Kidney epithelial cell (primary cell): ENCODE data around the gene C7. TPM values are rescaled to one million over a fixed set of nuclear protein-coding genes. Genes with fewer than 3 reads are reported as not detected.
A peak's percentile ranks its signal among the peaks of the same experiment; 100 is the strongest.

Source experiments
- DNase-seq: peaks from one replicate; pipeline ENCODE4 v3.0.0-alpha.2; 2010; ENCODE audit warnings: low read depth
- H3K27me3 ChIP-seq: 2 replicates; pipeline ENCODE4 v1.6.0; 2011; ENCODE audit warnings: low read length; ENCODE audit not compliant: control insufficient read depth, insufficient read depth
- H3K36me3 ChIP-seq: 2 replicates; pipeline ENCODE4 v1.5.1; 2011; ENCODE audit warnings: low read length; ENCODE audit not compliant: control insufficient read depth, insufficient read depth
- H3K4me3 ChIP-seq: 2 replicates; pipeline ENCODE4 v1.5.1; 2011; ENCODE audit warnings: low read depth, mild to moderate bottlenecking, control low read depth, low read length
- total RNA-seq: library from RNA; depleted of rRNA; stranded (reverse); fragments of >200 nt; gene quantifications from 2 replicates; pipeline ENCODE4 v1.2.3, GENCODE V29; 2015
- TF ChIP-seq, protein P1 (sequence below): IDR thresholded peaks from 2 replicates; pipeline ENCODE4 v1.5.1; 2011; ENCODE audit warnings: mild to moderate bottlenecking, moderate library complexity, low read length, control low read depth, inconsistent platforms; ENCODE audit not compliant: insufficient read depth, poor library complexity, severe bottlenecking

The C7 gene
- total RNA-seq, 1 donor from 2014 or later: 0.13 TPM

DNA sequence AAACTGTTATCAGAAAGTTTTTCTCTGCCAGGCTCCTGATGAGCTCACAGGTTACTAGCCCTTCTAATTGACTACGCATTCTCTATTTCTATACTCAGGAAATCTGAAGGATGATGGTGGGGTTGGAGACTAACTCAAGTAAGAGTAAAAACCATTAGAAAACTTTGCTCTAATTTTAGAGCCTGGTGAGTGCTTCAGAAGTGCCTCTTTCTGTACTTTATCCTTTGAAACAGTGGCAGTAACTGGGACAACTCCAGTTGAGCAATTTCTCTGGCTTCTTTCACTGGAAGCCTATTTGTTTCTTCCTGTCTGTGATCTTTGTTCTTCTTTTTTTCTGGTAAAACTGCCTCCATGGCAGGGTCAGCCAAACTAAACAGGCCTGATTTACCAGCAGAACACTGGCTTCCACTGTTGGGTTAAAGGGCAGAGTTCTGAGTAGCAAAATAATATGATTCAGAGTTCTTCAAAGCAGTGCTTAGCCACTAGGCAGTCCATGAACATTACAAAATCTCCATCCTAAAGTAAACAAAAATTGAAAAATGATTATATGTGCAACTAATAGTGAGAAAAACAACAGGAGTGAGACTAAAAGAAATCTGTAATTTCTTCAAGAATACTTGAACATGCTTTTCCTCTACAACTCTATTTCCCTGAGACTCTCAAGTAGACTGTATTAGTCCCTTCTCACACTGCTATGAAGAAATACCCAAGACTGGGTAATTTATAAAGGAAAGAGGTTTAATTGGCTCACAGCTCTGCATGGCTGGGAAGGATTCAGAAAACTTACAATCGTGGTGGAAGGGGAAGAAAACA, 82.1 kb downstream of the C7 start:
- H3K27me3 ChIP-seq: no peaks in the 10 kb centered on the region
- H3K36me3 ChIP-seq: no peaks in the 10 kb centered on the region
- no peak for DNase-seq
- H3K4me3 ChIP-seq: no peak overlapping the region
- TF ChIP-seq, protein P1, sequence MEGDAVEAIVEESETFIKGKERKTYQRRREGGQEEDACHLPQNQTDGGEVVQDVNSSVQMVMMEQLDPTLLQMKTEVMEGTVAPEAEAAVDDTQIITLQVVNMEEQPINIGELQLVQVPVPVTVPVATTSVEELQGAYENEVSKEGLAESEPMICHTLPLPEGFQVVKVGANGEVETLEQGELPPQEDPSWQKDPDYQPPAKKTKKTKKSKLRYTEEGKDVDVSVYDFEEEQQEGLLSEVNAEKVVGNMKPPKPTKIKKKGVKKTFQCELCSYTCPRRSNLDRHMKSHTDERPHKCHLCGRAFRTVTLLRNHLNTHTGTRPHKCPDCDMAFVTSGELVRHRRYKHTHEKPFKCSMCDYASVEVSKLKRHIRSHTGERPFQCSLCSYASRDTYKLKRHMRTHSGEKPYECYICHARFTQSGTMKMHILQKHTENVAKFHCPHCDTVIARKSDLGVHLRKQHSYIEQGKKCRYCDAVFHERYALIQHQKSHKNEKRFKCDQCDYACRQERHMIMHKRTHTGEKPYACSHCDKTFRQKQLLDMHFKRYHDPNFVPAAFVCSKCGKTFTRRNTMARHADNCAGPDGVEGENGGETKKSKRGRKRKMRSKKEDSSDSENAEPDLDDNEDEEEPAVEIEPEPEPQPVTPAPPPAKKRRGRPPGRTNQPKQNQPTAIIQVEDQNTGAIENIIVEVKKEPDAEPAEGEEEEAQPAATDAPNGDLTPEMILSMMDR: no peak

DNA sequence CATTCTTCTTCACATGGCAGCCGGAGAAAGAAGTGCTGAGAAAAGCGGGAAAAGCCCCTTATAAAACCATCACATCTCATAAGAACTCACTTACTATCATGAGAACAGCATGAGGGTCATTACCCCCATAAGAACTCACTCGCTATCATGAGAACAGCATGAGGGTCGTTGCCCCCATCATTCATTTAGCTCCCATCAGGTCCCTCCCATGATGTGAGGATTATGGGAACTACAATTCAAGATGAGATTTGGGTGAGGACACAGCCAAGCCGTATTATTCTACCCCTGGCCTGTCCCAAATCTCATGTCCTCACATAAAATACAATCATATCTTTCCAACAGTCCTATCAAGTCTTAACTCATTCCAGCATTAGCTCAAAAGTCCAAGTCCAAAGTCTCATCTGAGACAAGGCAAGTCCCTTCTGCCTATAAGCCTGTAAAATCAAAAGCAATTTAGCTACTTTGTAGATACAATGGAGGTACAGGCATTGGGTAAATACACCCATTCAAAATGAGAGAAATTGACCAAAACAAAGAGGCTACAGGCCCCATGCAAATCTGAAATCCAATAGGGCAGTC, 82.8 kb downstream of the C7 start:
- TF ChIP-seq, protein P1: no peak
- Histone ChIP-seq H3K36me3 (no peaks in the 10 kb centered on the region), H3K4me3 (no peak overlapping the region), H3K27me3 (no peaks in the 10 kb centered on the region)
- no peak for DNase-seq

DNA sequence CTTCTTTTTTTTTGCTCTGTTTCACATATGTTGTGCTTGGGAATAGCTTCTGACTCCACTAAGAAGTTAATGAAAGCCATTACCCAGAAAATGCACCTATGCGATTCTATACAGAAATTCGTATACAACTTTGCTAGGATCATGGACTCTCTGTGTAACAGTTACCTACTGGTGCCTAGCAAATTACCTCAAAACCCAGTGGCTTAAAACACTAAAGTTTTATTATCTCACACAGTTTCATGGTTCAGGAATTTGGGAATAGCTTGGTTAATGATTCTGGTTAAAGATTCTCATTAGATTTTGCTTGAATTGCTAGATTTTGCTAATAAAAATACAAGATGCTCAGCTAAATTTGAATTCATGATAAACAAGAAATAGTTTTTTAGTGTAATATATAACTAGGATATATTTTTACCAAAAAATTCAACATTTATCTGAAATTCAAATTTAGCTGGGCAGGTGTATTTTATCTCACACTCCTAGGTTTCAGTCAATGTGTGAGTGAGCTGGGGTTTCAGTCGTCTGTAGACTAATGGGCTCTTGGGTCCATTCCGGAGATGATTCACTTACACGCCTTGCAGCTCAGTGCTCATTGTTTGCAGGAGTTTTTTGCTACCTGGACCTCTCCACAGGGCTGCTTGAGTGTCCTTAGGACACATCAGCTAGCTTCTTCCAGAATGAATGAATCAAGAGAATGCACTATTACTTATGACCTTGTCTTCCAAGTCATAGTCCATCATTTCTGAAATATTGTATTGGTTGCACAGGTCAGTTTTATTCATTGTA, 86.7 kb downstream of the C7 start:
- Histone ChIP-seq H3K27me3 (no peaks in the 10 kb centered on the region), H3K36me3 (no peaks in the 10 kb centered on the region), H3K4me3 (no peak overlapping the region)
- DNase-seq: peak; percentile 51
- TF ChIP-seq, protein P1: no peak

DNA sequence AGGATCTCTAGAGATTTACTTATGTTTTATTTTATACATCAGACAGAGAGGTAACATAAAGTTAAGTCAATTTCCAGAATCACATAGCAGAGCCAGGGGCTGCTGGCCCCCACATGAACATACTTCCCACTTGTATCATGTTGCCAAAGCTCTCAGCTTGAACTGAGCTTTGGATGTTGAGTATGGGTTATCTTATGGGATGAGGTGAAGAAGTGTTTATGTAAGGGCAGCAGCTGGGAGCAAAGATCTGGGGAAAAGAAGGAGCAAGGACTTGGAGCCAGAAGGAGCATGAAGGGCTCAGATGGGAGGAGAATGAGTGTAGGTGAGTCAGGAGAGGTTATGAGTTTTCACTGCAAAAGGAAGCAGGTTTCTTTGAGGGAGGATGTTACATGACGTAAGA, 89.8 kb downstream of the C7 start:
- H3K4me3 ChIP-seq: no peak overlapping the region
- TF ChIP-seq, protein P1: no peak
- DNase-seq: no peak
- H3K27me3 ChIP-seq: no peaks in the 10 kb centered on the region
- no peaks in the 10 kb centered on the region for H3K36me3 ChIP-seq

DNA sequence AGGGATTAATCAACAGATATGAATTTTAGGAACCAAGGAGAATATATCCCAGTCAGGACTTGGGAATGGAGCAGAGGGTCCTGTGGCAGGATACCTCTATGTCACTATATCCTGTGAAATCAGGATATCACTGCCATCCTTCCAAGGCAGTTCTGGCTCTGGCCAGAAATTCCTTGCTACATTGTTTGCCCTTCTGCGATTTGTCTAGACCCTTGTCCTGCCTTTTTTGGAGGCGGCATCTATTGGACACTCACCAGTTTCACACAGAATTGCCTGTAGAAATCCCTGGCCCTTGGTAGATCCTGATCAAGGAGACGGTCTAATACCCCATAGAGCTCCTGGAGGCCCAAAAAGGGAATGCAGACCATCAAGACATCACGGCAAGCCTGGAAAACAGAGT, 90.7 kb downstream of the C7 start:
- H3K36me3 ChIP-seq: no peaks in the 10 kb centered on the region
- TF ChIP-seq, protein P1: no peak
- no peak overlapping the region for H3K4me3 ChIP-seq
- no peaks in the 10 kb centered on the region for H3K27me3 ChIP-seq
- DNase-seq: no peak
